Panc1 (cell line): ENCODE results near the gene EHBP1. TPM values are rescaled to one million over a fixed set of nuclear protein-coding genes. Genes with fewer than 3 reads are reported as not detected.

Experiments used
- ATAC-seq: fragments of 200-7000 bp; cut with Tn5 transposase; 2 replicates; pipeline ENCODE4 v1.9.1; 2020; ENCODE audit warnings: mild to moderate bottlenecking, moderate library complexity
- BruUV-seq: library from RNA; stranded (reverse); fragments of 400-500 nt; replicated peaks from 2 replicates; lab custom pipeline; 2021; lab: Mats Ljungman, UMichigan
- CTCF ChIA-PET: fragments of 300-600 bp; sonication (Branson Sonifier 250); formaldehyde crosslinking; loops from one replicate; lab custom pipeline; 2022; ENCODE audit warnings: antibody characterized with exemption; lab: Charles Lee
- POLR2A ChIA-PET: fragments of 300-600 bp; sonication (Branson Sonifier 250); formaldehyde crosslinking; loops from one replicate; lab custom pipeline; 2022; ENCODE audit warnings: antibody characterized with exemption; lab: Charles Lee
- DNase-seq: peaks from one replicate; pipeline ENCODE4 v3.0.0-alpha.2; 2010; ENCODE audit warnings: low read depth, low spot score
- H3K27ac ChIP-seq: 2 replicates; pipeline ENCODE4 v1.5.1; 2011; ENCODE audit warnings: mild to moderate bottlenecking, low read length, inconsistent platforms
- H3K27me3 ChIP-seq: fragments of 200-500 bp; sonication (Bioruptor generic); 2 replicates; pipeline ENCODE4 v1.6.0; 2014; ENCODE audit warnings: low read length, inconsistent platforms; ENCODE audit not compliant: control insufficient read depth, insufficient read depth
- H3K36me3 ChIP-seq: fragments of 200-500 bp; sonication (Bioruptor generic); 2 replicates; pipeline ENCODE4 v1.5.1; 2014; ENCODE audit warnings: inconsistent platforms, mild to moderate bottlenecking, low read length, moderate library complexity; ENCODE audit not compliant: control insufficient read depth, insufficient read depth
- H3K4me1 ChIP-seq: 2 replicates; pipeline ENCODE4 v1.5.1; 2011; ENCODE audit warnings: inconsistent platforms, mild to moderate bottlenecking, low read length, moderate library complexity; ENCODE audit not compliant: control insufficient read depth, insufficient read depth
- H3K4me3 ChIP-seq, 2 experiments: 2 replicates each; pipeline ENCODE4 v1.5.1; 2011 to 2012; ENCODE audit warnings: low read depth in 2 of 2, low read length in 2 of 2, mild to moderate bottlenecking in 2 of 2, inconsistent platforms in 1 of 2, moderate library complexity in 1 of 2
- H3K9me3 ChIP-seq: fragments of 200-500 bp; sonication (Bioruptor generic); 2 replicates; pipeline ENCODE4 v1.5.1; 2014; ENCODE audit warnings: low read depth, mild to moderate bottlenecking, inconsistent platforms, low read length, moderate library complexity; ENCODE audit not compliant: control insufficient read depth, insufficient read depth
- CTCF ChIP-seq: fragments of 450-650 bp; IDR thresholded peaks from 2 replicates; pipeline ENCODE4 v1.5.1; 2017; ENCODE audit warnings: mild to moderate bottlenecking
- POLR2AphosphoS5 ChIP-seq: IDR thresholded peaks from 2 replicates; pipeline ENCODE4 v1.6.1; 2012; ENCODE audit warnings: mild to moderate bottlenecking, low read depth, low read length, moderate library complexity
- REST ChIP-seq, 2 experiments: IDR thresholded peaks; 2 replicates each; pipeline ENCODE4 v1.6.1; 2011 to 2012; ENCODE audit warnings: low read depth in 2 of 2, control low read depth in 1 of 2, low read length in 1 of 2, mild to moderate bottlenecking in 1 of 2, moderate library complexity in 1 of 2; ENCODE audit not compliant: insufficient read depth in 1 of 2
- SIN3A ChIP-seq: IDR thresholded peaks from 2 replicates; pipeline ENCODE4 v1.6.1; 2012; ENCODE audit warnings: low read depth, mild to moderate bottlenecking, low read length, moderate library complexity, borderline replicate concordance; ENCODE audit not compliant: insufficient read depth
- TCF7L2 ChIP-seq: IDR thresholded peaks from 2 replicates; pipeline ENCODE4 v1.6.1; 2011; ENCODE audit warnings: mild to moderate bottlenecking, low read depth, low read length, inconsistent platforms
- in situ Hi-C: cut with HindIII; loops from 2 replicates; pipeline ENCODE4 v1.10.0; 2016; ENCODE audit warnings: low sequenced_read_pairs, low pct_unique_long_range_greater_than_20kb
- intact Hi-C: fragments of 100-400 bp; cut with micrococcal nuclease; formaldehyde crosslinking; loops from one replicate; pipeline ENCODE4 v1.10.0; 2022; ENCODE audit not compliant: unreplicated experiment
- total RNA-seq: library from RNA; stranded (reverse); gene quantifications from one replicate; pipeline ENCODE4 v1.2.1, GENCODE V29; 2021; ENCODE audit not compliant: unreplicated experiment

The EHBP1 gene
- total RNA-seq, 1 experiment from 2014 or later, result 46.1 TPM

GRCh38 chr2:62716768-62717167, 11.3 kb downstream of the EHBP1 start:
- H3K36me3 ChIP-seq, result 0 out of 2 replicates have a peak, but pooled peaks cover 3% of the 10 kb centered on the region
- DNase-seq, result no peak
- H3K27me3 ChIP-seq, result no peaks in the 10 kb centered on the region
- CTCF ChIA-PET, result no interaction called here
- no peak for ATAC-seq
- in situ Hi-C loops, result no loop called here
- intact Hi-C loops, result no loop called here
- H3K4me1 ChIP-seq, result no peaks in the 10 kb centered on the region
- TF ChIP-seq SIN3A (no peak), TCF7L2 (no peak), POLR2AphosphoS5 (no peak), CTCF (no peak), REST (IDR thresholded peaks at IDR 0.05; ENCODE audit: insufficient read depth in 1 of 2, low read depth in 2 of 2, low read length in 1 of 2) (no peak)
- H3K4me3 ChIP-seq, result no peak overlapping the region
- POLR2A ChIA-PET, result no interaction called here
- no peaks in the 10 kb centered on the region; the same call in 1 of the 2 replicates for H3K9me3 ChIP-seq
- BruUV-seq, result no TSS peak
- no peak overlapping the region for H3K27ac ChIP-seq

- Histone ChIP-seq H3K4me3 (no peak overlapping the region), H3K9me3 (no peaks in the 10 kb centered on the region; the same call in 1 of the 2 replicates), H3K36me3 (0 out of 2 replicates have a peak, but pooled peaks cover 3% of the 10 kb centered on the region), H3K4me1 (no peaks in the 10 kb centered on the region), H3K27me3 (no peaks in the 10 kb centered on the region), H3K27ac (no peak overlapping the region)
- POLR2A ChIA-PET, result no interaction called here
- no peak for ATAC-seq
- in situ Hi-C loops, result no loop called here
- intact Hi-C loops, result no loop called here
- CTCF ChIA-PET, result no interaction called here
- BruUV-seq, result no TSS peak
- DNase-seq, result no peak
- no peak for TF ChIP-seq TCF7L2
- no peak for TF ChIP-seq SIN3A
- TF ChIP-seq POLR2AphosphoS5, result no peak
- no peak for TF ChIP-seq CTCF
- TF ChIP-seq REST (IDR thresholded peaks at IDR 0.05; ENCODE audit: insufficient read depth in 1 of 2, low read depth in 2 of 2, low read length in 1 of 2), result no peak
Observed at GRCh38 chr2:62717503-62718081, 12.1 kb downstream of the EHBP1 start.
